ENCODE results near the gene FGD3.

DNA sequence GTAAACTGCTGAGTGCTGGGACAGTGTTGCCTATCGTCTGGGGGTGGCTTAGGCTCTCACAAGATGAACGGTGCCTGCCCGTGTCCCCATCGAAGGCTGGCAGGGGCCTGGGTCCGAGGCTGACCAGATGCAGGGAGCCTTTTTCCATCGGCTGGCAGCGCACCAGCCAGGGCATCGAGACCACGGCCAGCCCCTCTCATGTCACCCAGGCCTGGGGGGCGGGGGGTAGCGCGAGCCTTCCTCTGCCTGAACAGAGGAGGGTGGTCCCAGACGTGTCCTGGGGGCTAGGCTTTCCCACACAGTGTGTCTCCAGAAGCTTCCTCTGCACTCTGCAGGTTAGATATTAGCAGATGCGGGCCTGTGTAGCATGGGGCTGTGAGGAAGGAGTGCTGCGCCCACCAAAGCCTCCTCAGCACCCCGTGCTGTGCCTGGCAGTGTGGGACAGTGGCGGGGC lies 17.3 kb downstream of the FGD3 start:
- TF ChIP-seq, protein P1, sequence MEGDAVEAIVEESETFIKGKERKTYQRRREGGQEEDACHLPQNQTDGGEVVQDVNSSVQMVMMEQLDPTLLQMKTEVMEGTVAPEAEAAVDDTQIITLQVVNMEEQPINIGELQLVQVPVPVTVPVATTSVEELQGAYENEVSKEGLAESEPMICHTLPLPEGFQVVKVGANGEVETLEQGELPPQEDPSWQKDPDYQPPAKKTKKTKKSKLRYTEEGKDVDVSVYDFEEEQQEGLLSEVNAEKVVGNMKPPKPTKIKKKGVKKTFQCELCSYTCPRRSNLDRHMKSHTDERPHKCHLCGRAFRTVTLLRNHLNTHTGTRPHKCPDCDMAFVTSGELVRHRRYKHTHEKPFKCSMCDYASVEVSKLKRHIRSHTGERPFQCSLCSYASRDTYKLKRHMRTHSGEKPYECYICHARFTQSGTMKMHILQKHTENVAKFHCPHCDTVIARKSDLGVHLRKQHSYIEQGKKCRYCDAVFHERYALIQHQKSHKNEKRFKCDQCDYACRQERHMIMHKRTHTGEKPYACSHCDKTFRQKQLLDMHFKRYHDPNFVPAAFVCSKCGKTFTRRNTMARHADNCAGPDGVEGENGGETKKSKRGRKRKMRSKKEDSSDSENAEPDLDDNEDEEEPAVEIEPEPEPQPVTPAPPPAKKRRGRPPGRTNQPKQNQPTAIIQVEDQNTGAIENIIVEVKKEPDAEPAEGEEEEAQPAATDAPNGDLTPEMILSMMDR (IDR thresholded peaks at IDR 0.05): no peak
- TF ChIP-seq POLR2AphosphoS5 (IDR thresholded peaks at IDR 0.05): no peak
